GM12875 (cell line): ENCODE data around the gene PRRC1.

Source experiments
- H3K4me3 ChIP-seq: one replicate; pipeline ENCODE4 v1.5.1; 2011; ENCODE audit warnings: low read depth, low read length, control low read depth
- TF ChIP-seq, protein P1 (sequence below): IDR thresholded peaks from 2 replicates; pipeline ENCODE4 v1.5.1; 2011; ENCODE audit warnings: low read depth, mild to moderate bottlenecking, control low read depth, inconsistent platforms, low read length, moderate library complexity, borderline replicate concordance; ENCODE audit not compliant: insufficient read depth

Gene PRRC1

DNA sequence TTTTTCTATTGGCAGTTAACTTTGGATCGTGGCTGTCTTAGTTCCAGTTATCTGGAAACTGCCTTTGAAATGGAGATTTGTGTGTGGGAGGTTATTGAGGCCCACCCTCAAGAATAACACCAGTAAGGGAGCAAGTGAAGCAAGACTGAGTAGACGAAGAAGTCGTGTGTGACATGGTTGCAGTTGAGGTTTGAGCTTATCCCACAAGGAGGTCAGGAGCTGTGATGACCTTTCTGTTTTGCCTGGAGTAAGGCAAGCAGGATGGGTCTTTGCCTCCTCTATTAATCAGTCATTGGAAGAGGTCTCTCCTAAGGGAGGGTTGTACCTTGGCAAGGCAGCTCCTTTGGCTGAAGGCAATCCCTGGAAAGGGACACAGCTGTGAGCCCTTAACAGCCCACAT lies 81.9 kb downstream of the PRRC1 start:
- TF ChIP-seq, protein P1, sequence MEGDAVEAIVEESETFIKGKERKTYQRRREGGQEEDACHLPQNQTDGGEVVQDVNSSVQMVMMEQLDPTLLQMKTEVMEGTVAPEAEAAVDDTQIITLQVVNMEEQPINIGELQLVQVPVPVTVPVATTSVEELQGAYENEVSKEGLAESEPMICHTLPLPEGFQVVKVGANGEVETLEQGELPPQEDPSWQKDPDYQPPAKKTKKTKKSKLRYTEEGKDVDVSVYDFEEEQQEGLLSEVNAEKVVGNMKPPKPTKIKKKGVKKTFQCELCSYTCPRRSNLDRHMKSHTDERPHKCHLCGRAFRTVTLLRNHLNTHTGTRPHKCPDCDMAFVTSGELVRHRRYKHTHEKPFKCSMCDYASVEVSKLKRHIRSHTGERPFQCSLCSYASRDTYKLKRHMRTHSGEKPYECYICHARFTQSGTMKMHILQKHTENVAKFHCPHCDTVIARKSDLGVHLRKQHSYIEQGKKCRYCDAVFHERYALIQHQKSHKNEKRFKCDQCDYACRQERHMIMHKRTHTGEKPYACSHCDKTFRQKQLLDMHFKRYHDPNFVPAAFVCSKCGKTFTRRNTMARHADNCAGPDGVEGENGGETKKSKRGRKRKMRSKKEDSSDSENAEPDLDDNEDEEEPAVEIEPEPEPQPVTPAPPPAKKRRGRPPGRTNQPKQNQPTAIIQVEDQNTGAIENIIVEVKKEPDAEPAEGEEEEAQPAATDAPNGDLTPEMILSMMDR: no peak

DNA sequence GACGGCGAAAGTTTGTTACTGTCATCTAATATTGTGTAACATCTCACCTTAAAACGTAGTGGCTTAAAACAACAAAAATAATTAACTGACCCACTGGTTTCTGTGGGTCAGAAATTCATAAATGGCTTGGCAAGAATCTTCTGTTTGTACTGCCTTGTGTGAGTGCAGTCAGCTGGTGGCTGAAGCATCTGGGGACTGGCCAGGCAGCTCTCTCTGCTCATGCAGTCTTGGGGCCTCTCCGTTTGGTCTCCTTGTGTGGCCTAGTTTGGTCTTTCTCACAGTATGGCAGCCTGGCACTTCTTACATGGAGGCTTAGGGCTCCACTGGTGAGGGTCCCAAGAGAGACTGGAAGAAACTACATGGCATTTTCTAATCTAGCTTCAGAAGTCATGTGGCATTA lies 82.4 kb downstream of the PRRC1 start:
- TF ChIP-seq, protein P1: no peak
- no peak overlapping the region for H3K4me3 ChIP-seq

More for the DNA sequence above, 81.9 kb downstream of the PRRC1 start:
- H3K4me3 ChIP-seq: no peak overlapping the region

DNA sequence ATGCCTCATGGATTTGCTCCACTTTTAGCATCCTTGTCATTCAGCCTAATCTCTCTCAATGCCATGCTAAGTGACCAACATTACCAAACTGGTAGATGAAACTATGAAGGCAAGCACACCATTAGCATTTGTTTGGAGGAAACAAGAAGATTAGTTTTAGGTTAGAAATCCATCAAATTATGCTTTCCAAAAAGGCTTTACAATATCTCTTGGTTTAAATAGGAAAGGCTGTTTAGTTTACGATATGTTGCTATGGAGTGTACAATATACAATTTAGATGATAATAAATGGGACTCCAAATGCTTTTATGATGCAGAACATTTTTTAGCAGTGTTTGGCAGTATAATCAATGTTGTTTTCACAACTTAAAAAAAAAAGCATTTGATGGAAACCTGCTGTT lies 83.7 kb downstream of the PRRC1 start:
- TF ChIP-seq, protein P1: no peak
- H3K4me3 ChIP-seq: no peak overlapping the region

DNA sequence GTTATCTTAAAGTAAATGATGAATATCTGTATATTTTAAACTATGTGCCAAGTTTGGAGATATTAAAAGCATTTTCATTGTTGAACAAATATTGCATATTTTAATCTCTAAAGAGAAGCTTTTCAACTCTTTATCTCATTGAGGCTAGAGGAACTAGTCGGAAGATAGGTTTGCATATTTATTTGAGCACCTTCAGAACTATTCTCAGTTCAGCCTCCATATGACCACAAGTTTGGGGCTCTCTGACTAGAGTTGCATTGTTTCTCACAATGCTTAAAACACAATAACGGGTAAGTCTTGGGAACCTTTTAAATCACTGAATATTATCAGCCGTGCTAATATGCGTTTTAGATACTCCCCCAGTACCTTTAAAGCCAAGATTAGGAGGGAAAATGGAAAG lies 84.2 kb downstream of the PRRC1 start:
- H3K4me3 ChIP-seq: no peak overlapping the region
- TF ChIP-seq, protein P1: no peak

DNA sequence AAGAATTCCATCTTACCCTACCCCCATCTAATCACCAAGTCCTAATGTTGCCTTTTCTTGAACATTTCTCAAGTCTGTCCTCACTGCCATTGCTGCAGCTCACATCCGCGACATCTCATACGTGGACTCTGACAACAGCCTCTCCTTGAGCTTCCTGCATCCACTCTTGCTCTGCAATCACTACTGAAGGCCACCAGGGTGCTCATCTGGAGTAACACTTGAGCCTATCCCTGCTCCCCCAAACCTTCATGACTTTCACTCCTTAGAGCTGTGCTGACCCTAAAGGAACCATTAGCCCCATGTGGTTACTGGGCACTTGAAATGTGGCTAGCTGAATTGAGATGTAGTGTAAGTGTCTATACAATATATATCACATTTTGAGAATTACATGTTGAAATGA lies 85.0 kb downstream of the PRRC1 start:
- TF ChIP-seq, protein P1: 0 out of 2 replicates have a peak, but pooled peaks have one; percentile 10
- no peak overlapping the region for H3K4me3 ChIP-seq

DNA sequence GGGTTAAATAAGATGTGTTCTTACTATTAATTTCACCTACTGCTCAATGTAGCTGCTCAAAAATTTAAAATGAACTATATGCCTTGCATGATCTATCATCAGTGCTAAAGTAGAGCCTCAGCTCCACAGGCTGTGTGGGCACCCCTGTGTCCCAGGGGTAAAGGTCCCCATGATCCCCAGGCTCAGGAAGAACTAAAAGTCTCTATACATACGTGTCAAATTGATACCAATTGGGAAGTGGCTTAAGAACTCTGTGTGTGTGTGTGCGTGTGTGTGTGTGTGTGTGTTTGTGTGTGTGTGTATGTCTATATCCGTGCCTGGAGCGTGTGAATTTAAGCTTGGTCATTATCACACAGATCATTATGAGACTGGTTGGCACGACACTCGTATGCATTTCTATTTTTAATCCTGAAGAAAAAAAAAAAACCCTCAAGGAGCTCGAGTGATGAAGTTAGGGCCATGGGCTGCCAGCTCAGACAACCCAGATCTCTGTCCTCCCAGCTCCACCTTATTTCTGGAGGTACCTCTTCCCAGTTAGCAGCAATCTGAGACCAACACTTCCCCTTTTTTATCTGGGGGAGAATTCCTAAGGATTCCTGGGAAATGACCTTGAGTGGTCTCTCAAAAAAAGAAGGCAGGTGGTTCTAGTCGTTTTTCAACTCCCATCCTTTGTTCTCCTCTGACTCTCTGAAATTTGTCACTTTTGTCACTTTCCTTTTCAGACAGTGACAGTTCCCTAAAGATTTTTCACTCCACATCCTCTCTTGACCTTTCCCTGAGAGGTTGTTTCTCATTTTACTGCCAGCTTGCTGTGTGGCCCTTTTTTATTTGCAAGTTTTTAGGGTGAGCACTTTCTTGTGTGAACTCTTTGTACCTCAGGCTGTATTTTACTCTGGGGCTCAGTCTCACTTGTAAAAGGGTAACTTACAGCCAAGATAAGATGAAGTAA lies 85.7 kb downstream of the PRRC1 start:
- TF ChIP-seq, protein P1: no peak
- no peak overlapping the region for H3K4me3 ChIP-seq
